Measurements from ENCODE around the gene NPIPA2. TPM values are rescaled to one million over a fixed set of nuclear protein-coding genes. Genes with fewer than 3 reads are reported as not detected.
"Not testable (repeated sequence)": the region's sequence is repeated elsewhere in the genome, so short reads cannot be mapped to it uniquely, and the experiment has no call there.

NPIPA2 gene
- not detected in 2 replicates for total RNA-seq (2014; rRNA removed; shearing (Covaris generic))

DNA sequence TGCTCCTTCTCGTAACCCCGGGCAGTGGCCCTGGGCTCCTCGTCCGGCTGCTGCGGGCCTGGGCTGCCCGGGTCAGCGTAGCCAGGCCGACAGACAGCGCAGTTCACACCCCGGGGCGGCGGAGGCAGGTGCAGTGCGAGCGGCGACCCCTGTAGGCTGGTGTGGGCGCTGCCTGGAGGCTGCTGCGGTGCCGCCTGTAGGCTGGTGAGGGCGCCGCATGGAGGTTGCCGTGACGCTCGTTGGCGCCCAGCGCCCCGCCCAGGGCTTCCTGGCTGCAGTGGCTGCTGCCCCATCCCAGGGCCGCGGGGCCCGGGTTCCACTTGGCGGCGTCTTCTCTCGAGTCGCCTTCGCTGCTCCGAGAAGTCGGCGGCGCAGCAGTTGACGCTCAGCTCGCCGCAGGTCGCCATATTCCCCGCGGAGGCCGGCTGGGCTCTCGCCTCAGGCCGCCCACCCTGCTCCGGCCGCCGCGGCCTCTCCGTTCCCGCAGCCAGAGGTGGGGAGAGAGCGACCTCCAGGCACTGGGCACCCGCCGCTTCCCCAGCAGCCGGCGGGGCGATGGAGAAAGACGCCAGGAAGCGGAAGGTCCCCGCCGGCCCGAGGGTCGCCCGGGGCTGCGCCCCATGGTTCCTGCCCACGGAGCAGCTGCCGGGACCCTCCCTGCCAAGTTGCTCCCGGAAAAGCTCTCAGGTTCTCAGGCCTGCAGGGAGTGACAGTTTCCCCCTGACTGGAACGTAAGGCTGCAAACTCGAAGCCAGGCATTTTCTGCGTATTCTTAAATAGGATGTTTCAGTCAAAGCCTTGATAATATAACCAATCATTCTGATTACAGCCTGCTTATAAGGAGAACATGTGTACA, at the start of gene NPIPA2:
Gene NPIPA2 (plus strand): TSS at position 261 of the 856 bp plus-strand sequence. CDS start 5,533 bp downstream, outside the sequence.
- DNase-seq (ENCODE audit: low spot score) = not testable (repeated sequence)

- DNase-seq (ENCODE audit: low spot score) = not testable (repeated sequence)
Measured at GRCh38 chr16:14694129-14694528, 48.2 kb upstream of the NPIPA2 start, which contains the start of gene PLA2G10. Gene PLA2G10 (minus strand): TSS chr16:14694308. CDS start chr16:14694229, 79 bp downstream.

DNA sequence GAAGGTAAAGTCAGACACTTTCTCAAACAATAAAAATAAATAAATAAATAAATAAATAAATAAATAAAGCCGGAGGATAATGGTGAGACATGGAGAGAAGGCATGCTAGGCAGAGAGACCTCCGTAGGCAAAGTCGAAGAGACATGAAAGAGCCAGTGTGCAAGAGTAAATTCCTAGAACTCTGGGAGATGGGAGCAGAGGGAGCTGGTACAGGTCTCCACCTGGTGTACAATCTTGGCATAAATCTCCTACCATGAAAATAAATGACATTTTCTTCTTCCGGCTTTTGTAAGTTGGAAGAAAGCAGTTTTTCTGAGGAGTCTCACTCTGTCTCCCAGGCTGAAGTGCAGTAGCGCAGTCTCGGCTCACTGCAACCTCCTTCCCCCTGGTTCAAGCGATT, 40.5 kb upstream of the NPIPA2 start:
- not testable (repeated sequence) for DNase-seq (ENCODE audit: low spot score)

GRCh38 chr16:14702672-14703071, 39.7 kb upstream of the NPIPA2 start:
- not testable (repeated sequence) for DNase-seq (ENCODE audit: low spot score)

DNA sequence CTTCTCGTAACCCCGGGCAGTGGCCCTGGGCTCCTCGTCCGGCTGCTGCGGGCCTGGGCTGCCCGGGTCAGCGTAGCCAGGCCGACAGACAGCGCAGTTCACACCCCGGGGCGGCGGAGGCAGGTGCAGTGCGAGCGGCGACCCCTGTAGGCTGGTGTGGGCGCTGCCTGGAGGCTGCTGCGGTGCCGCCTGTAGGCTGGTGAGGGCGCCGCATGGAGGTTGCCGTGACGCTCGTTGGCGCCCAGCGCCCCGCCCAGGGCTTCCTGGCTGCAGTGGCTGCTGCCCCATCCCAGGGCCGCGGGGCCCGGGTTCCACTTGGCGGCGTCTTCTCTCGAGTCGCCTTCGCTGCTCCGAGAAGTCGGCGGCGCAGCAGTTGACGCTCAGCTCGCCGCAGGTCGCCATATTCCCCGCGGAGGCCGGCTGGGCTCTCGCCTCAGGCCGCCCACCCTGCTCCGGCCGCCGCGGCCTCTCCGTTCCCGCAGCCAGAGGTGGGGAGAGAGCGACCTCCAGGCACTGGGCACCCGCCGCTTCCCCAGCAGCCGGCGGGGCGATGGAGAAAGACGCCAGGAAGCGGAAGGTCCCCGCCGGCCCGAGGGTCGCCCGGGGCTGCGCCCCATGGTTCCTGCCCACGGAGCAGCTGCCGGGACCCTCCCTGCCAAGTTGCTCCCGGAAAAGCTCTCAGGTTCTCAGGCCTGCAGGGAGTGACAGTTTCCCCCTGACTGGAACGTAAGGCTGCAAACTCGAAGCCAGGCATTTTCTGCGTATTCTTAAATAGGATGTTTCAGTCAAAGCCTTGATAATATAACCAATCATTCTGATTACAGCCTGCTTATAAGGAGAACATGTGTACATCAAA, 38.9 kb upstream of the NPIPA2 start, which contains the start of gene NPIPA3:
Gene NPIPA3 (plus strand): TSS at position 256 of the 856 bp plus-strand sequence. CDS start 5,533 bp downstream, outside the sequence.
- DNase-seq (ENCODE audit: low spot score) = not testable (repeated sequence)

DNA sequence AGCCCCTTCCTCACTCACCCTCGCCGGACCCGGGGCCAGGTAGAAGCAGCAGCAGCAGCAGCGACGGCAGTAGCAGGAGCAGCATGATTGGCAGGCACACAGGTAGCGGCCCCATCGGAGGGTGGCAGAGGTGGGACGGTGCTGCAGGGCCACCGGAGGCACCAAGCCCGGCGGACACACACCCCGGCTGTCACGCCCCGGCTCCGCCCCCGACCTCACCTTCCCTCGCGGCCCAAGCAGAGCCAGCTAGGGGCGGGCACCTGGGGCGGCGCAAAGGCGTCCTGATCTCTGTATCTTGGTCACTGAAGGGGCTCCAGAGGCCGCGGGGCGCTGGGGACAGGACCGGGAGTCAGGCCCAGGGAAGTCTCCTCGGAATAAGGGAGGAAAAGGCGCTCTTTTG, 9.1 kb upstream of the NPIPA2 start:
- DNase-seq (ENCODE audit: low spot score) = not testable (repeated sequence)

GRCh38 chr16:14740832-14741385, 1.4 kb upstream of the NPIPA2 start:
- DNase-seq (ENCODE audit: low spot score) = not testable (repeated sequence)

GRCh38 chr16:14741794-14742193, 539 bp upstream of the NPIPA2 start:
- not testable (repeated sequence) for DNase-seq (ENCODE audit: low spot score)

DNA sequence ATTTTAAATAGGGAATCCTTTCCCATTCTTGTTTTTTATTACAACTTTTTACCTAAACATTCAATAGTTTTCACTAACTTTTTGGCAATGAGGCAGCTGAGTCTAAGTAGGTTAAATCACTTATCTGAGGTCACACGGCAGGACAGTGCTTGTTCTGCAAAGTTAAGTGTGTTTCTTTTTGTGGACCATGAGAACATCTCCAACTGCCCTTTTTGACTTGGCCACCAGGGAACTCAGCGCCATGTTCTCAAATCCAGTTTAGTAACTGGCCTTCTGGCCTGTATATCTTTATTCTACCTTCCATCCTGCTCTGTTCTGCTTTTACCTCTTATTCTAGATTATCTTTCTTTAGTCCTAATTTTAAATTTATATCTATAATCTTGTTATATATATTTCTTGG, 31.3 kb downstream of the NPIPA2 start:
- DNase-seq (ENCODE audit: low spot score) = not testable (repeated sequence)

DNA sequence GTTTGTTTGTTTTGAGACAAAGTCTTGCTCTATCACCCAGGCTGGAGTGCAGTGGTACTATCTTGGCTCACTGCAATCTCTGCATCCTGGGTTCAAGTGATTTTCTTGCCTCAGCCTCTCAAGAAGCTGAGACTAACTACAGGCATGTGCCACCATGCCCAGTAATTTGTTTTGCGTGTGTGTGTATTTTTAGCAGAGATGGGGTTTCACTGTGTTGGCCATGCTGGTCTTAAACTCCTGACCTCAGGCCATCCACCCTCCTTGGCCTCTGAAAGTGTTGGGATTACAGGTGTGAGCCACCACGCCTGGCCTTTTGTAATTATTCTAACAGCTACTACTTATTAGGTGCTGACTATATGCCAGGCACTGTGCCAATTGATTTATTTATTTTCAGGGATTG, 33.3 kb downstream of the NPIPA2 start:
- DNase-seq (ENCODE audit: low spot score) = not testable (repeated sequence)

- not testable (repeated sequence) for DNase-seq (ENCODE audit: low spot score)
Measured at GRCh38 chr16:14776763-14777162, 34.4 kb downstream of the NPIPA2 start.

DNA sequence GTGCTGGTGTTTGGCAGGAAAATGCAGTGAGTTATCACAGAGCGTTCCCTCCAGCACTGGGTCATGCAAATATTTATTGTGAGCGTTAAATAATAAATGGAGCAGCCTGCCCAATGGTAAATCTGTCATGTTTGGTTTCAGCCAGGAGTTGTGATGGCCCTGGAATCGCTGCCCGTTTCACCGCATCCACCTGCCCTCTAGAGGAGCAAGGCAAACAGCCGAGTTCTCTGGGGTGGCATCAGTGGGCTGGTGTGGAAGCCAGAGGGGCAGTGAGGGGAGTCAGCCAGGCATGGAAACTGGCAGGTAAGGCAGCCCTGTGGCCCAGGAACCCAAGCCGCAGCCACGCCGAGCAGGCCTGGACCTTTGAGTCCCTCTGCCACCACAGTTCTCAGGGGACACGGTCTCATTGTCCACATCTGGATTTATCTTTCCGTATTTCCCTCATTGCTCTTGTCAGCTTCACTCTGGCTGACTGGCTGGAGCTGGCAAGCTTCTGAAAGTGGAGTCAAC, 37.1 kb downstream of the NPIPA2 start:
- not testable (repeated sequence) for DNase-seq (ENCODE audit: low spot score)

DNA sequence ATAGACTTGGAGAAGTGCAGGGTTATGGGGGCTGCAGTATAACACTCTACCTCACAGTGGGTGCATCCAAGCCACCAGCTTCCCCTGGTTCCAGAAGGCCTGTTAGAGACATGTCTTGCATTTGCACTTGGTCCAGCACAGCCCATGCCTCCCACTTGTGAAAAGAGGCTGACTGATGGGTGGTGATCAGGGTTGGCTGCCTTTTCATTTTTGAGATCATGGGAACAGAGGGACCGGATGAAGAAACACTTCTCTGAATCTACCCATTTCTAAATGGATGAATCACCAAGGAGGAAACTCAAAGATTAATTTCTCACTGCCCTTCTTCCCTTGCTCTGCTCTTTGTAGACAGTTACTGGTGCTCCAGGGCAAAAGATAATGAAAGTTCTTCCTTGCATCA, 43.8 kb downstream of the NPIPA2 start:
- DNase-seq (ENCODE audit: low spot score) = not testable (repeated sequence)

- not testable (repeated sequence) for DNase-seq (ENCODE audit: low spot score)
Measured at GRCh38 chr16:14789577-14789976, 47.2 kb downstream of the NPIPA2 start.

GRCh38 chr16:14790320-14790956, 48.1 kb downstream of the NPIPA2 start:
- DNase-seq (ENCODE audit: low spot score) = not testable (repeated sequence)

- not testable (repeated sequence) for DNase-seq (ENCODE audit: low spot score)
Measured at GRCh38 chr16:14792914-14793313, 50.6 kb downstream of the NPIPA2 start.

DNA sequence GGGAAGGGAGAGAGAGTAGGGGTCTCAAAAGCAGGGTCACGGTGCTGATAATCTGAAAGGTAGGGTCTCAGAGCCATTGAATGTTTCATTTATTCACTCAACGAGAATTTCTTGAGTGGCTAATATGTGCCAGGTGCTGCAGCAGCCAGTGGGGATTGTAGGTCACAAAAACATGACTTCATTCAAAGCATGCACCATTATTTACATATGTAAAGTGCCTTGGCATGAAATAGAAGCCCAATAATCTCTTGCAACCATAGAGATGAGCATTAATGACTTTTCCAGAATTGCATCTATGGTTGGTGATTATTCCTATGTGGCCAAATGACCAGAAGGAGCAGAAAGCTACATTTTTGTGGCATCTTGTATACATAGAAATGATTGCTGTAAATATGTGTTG, 55.2 kb downstream of the NPIPA2 start:
- not testable (repeated sequence) for DNase-seq (ENCODE audit: low spot score)

DNA sequence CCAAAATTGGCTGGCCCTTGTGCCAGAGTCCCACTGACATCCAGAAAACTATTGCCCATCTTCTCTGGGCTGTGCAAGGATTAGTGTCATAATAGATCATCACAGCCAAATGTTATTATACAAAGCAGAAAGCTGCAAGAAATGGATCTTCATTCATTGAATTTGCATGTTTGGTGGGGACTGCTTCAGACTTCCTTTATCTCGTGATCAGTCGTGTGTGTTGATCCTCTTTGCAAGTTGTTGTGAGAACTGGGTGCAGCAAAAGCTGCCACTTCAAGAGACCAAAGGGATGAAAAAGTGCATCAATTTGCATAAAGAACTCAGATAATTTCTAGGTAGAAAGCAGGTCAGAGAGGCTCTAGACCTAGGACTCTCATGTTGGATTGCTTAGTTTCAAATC, 61.2 kb downstream of the NPIPA2 start:
- not testable (repeated sequence) for DNase-seq (ENCODE audit: low spot score)

DNA sequence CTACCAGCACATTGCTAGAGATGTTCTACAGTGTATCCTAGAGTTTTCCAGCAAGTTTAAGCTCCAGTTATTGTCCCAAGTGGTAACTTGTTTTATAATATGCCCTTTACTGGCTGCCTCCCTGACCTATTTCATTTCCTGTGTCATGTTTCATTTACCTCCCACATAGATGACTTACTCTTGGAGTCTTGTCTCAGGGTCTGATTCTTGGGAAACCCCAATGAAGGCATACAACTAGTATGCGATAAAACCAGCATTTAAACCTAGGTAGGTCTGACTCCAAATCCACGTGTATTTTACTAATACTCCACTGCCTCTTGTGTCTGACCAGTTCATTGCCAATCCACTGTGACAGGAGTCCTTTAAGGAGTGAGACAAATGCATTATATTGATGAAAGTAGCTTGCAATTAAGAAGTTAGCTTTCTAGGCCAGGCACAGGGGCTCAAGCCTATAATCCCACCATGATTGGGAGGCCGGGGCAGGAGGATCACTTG, 64.9 kb downstream of the NPIPA2 start:
- not testable (repeated sequence) for DNase-seq (ENCODE audit: low spot score)

DNA sequence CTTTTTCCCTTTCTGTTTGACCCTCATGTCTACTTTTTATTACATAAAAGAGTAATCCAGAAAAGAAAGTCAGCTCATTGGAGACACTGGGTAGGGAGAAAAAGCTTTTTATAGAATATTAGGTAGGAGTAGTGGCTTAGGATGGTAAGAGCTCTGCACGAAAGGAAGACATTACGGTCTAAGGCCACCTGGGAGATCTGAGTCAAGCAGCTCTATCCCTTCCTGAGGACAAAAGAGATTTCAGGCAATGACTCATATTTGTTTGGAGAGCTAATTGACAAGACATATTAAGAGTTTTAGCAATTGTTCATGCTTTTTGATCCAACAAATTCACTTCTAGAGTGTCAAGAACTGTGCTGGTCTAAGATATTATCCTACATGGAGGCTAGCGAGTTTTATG, 71.6 kb downstream of the NPIPA2 start:
- DNase-seq (ENCODE audit: low spot score) = not testable (repeated sequence)

Measured in H4 (cell line).